ENCODE data around the gene USP54.

The USP54 gene

DNA sequence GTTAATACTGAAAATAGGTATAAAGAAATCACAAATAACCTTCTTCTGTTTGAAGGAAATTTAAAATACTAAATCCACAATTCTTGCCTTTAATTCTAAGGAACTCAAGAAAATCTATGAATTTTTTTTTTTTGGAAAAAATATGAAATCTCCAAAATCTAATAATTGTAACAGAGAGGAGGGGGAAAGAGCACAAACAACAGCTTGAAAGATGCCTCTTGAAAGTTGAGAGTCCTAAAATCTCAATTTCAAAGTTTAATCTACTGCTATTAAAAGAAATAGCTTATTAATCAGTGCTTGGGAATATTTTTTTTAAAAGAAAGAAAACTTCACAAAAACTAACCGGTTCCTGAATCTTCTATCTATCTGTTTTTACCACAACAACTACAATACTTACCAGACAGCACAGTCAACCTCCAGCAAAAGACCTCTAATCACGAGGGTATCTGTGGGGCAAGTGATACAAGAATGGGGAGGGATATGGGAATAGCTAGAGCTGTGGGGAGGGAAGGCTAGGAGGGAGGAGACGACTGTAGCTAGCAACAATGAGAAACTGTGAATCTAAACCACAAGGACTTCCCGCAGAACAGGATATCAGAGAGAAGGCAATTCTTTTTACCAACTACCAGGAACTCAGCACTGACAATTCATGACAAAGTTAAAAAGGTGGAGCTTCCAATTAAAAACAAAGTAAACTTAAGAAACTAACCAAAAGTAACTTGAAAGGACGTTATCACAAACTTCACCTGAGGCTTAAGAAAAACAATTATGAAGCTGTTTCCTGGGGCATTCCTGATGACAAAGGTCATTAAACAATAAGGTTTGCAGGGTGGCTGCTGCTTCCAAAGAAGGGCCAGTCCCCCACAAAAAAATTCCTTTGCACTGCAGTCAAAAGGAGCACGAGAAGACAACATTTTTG, at the start of gene USP54 (continued):
- TF ChIP-seq, protein P1, sequence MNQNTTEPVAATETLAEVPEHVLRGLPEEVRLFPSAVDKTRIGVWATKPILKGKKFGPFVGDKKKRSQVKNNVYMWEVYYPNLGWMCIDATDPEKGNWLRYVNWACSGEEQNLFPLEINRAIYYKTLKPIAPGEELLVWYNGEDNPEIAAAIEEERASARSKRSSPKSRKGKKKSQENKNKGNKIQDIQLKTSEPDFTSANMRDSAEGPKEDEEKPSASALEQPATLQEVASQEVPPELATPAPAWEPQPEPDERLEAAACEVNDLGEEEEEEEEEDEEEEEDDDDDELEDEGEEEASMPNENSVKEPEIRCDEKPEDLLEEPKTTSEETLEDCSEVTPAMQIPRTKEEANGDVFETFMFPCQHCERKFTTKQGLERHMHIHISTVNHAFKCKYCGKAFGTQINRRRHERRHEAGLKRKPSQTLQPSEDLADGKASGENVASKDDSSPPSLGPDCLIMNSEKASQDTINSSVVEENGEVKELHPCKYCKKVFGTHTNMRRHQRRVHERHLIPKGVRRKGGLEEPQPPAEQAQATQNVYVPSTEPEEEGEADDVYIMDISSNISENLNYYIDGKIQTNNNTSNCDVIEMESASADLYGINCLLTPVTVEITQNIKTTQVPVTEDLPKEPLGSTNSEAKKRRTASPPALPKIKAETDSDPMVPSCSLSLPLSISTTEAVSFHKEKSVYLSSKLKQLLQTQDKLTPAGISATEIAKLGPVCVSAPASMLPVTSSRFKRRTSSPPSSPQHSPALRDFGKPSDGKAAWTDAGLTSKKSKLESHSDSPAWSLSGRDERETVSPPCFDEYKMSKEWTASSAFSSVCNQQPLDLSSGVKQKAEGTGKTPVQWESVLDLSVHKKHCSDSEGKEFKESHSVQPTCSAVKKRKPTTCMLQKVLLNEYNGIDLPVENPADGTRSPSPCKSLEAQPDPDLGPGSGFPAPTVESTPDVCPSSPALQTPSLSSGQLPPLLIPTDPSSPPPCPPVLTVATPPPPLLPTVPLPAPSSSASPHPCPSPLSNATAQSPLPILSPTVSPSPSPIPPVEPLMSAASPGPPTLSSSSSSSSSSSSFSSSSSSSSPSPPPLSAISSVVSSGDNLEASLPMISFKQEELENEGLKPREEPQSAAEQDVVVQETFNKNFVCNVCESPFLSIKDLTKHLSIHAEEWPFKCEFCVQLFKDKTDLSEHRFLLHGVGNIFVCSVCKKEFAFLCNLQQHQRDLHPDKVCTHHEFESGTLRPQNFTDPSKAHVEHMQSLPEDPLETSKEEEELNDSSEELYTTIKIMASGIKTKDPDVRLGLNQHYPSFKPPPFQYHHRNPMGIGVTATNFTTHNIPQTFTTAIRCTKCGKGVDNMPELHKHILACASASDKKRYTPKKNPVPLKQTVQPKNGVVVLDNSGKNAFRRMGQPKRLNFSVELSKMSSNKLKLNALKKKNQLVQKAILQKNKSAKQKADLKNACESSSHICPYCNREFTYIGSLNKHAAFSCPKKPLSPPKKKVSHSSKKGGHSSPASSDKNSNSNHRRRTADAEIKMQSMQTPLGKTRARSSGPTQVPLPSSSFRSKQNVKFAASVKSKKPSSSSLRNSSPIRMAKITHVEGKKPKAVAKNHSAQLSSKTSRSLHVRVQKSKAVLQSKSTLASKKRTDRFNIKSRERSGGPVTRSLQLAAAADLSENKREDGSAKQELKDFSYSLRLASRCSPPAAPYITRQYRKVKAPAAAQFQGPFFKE (tag by site-specific recombination; IDR thresholded peaks at IDR 0.05; ENCODE audit: borderline replicate concordance), result no peak
- no peak for TF ChIP-seq ZXDB (tag by site-specific recombination; IDR thresholded peaks at IDR 0.05)
- TF ChIP-seq ZNF510 (tag by site-specific recombination; IDR thresholded peaks at IDR 0.05; ENCODE audit: insufficient replicate concordance), result no peak
- TF ChIP-seq ZNF292 (tag by site-specific recombination; IDR thresholded peaks at IDR 0.05; ENCODE audit: borderline replicate concordance, low read depth), result no peak
- no peak for TF ChIP-seq ZNF48 (tag by site-specific recombination; IDR thresholded peaks at IDR 0.05)
- TF ChIP-seq ZNF561 (tag by site-specific recombination; IDR thresholded peaks at IDR 0.05; ENCODE audit: borderline replicate concordance), result no peak
- TF ChIP-seq ZNF776 (tag by site-specific recombination; IDR thresholded peaks at IDR 0.05; ENCODE audit: borderline replicate concordance), result no peak
- TF ChIP-seq ZNF549 (tag by site-specific recombination; IDR thresholded peaks at IDR 0.05), result no peak

DNA sequence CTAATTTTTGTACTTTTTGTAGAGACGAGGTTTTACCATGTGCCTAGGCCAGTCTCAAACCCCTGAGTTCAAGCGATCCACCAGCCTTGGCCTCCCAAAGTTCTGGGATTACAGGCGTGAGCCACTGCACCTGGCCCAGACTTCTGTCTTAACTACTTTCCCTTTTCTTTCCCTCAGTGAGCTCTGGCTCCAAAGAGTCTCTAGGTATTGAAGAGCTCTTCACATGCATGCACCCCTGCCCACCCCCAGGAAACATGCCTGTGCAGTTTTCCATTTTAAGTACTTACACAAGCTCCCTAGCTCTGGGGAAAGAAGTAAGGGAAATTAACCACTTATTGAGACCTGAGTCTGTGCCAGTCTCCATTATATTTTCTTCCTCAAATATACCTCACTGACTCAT, 48.1 kb upstream of the USP54 start:
- POLR2A ChIA-PET, result interaction anchor here (0.5 kb wide), 1 partner anchor 12 kb away, joined by 4 read pairs; no protein-coding TSS in a partner anchor
- Histone ChIP-seq H3K36me3 (ENCODE audit: control insufficient read depth in 2 of 2, insufficient read depth in 1 of 2, low read length in 2 of 2) (no peaks in the 10 kb centered on the region; a peak in 1 of 3 replicates), H3K4me1 (ENCODE audit: control insufficient read depth, insufficient read depth, low read length) (no peaks in the 10 kb centered on the region), H3K4me3 (ENCODE audit: low read depth, low read length) (no peak overlapping the region), H3K9me3 (ENCODE audit: control insufficient read depth, insufficient read depth, low read depth, low read length) (no peaks in the 10 kb centered on the region), H3K27ac (ENCODE audit: extremely low read depth, low read depth, low read length) (no peak overlapping the region)
- TF ChIP-seq KLF7 (tag by site-specific recombination; IDR thresholded peaks at IDR 0.05; ENCODE audit: borderline replicate concordance) (no peak), ZNF2 (tag by site-specific recombination; IDR thresholded peaks at IDR 0.05) (no peak)
- TF ChIP-seq, protein P2, sequence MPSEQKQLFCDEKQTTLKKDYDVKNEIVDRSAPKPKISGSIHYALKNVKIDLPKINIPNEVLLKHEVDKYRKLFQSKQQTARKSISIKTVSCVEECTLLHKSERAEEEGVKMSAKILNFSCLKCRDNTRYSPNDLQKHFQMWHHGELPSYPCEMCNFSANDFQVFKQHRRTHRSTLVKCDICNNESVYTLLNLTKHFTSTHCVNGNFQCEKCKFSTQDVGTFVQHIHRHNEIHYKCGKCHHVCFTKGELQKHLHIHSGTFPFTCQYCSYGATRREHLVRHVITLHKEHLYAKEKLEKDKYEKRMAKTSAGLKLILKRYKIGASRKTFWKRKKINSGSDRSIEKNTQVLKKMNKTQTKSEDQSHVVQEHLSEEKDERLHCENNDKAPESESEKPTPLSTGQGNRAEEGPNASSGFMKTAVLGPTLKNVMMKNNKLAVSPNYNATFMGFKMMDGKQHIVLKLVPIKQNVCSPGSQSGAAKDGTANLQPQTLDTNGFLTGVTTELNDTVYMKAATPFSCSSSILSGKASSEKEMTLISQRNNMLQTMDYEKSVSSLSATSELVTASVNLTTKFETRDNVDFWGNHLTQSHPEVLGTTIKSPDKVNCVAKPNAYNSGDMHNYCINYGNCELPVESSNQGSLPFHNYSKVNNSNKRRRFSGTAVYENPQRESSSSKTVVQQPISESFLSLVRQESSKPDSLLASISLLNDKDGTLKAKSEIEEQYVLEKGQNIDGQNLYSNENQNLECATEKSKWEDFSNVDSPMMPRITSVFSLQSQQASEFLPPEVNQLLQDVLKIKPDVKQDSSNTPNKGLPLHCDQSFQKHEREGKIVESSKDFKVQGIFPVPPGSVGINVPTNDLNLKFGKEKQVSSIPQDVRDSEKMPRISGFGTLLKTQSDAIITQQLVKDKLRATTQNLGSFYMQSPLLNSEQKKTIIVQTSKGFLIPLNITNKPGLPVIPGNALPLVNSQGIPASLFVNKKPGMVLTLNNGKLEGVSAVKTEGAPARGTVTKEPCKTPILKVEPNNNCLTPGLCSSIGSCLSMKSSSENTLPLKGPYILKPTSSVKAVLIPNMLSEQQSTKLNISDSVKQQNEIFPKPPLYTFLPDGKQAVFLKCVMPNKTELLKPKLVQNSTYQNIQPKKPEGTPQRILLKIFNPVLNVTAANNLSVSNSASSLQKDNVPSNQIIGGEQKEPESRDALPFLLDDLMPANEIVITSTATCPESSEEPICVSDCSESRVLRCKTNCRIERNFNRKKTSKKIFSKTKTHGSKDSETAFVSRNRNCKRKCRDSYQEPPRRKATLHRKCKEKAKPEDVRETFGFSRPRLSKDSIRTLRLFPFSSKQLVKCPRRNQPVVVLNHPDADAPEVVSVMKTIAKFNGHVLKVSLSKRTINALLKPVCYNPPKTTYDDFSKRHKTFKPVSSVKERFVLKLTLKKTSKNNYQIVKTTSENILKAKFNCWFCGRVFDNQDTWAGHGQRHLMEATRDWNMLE (tag by site-specific recombination; conservative IDR thresholded peaks at IDR 0.05; ENCODE audit: low read depth), result no peak
- CTCF ChIA-PET, result interaction anchor here (9.1 kb wide), 1 partner anchor 110 kb away, joined by 168 read pairs; no protein-coding TSS in a partner anchor

All from HEK293 (cell line).